OCI-LY1 (cell line): Measurements from ENCODE around the gene GOSR1.

ENCODE experiments used
- EZH2 ChIP-seq: fragments of 200-600 bp; sonication (generic), shearing (Covaris generic); IDR thresholded peaks from 2 replicates; pipeline ENCODE4 v1.8.0; 2017; ENCODE audit warnings: borderline replicate concordance, mixed run types, mild to moderate bottlenecking, antibody characterized with exemption, low read length, moderate library complexity, mixed read lengths
- TF ChIP-seq, protein P1 (sequence below): fragments of 200-600 bp; sonication (generic), shearing (Covaris generic); IDR thresholded peaks from 2 replicates; pipeline ENCODE4 v1.5.1; 2017; ENCODE audit warnings: mild to moderate bottlenecking, antibody characterized with exemption, low read length, moderate library complexity, mixed read lengths

DNA sequence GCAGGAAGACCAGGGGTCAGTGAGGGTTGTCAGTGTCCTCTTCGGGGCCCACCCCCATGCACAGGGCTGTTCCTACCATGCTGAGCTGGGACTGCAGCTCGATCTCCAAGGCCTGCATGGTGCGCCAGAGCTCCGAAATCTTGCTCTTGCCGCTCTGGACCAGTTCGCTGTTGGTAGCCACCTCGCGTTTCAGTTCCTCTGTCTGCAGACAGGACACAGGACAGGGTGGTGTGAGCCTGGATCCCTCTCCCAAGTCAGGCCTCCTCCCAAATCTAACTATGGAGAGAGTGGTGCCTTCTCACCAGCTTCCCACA, 90.9 kb downstream of the GOSR1 start:
- TF ChIP-seq, protein P1, sequence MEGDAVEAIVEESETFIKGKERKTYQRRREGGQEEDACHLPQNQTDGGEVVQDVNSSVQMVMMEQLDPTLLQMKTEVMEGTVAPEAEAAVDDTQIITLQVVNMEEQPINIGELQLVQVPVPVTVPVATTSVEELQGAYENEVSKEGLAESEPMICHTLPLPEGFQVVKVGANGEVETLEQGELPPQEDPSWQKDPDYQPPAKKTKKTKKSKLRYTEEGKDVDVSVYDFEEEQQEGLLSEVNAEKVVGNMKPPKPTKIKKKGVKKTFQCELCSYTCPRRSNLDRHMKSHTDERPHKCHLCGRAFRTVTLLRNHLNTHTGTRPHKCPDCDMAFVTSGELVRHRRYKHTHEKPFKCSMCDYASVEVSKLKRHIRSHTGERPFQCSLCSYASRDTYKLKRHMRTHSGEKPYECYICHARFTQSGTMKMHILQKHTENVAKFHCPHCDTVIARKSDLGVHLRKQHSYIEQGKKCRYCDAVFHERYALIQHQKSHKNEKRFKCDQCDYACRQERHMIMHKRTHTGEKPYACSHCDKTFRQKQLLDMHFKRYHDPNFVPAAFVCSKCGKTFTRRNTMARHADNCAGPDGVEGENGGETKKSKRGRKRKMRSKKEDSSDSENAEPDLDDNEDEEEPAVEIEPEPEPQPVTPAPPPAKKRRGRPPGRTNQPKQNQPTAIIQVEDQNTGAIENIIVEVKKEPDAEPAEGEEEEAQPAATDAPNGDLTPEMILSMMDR = no peak
- TF ChIP-seq EZH2 = no peak
